PFSK-1 (cell line): ENCODE results near the gene NUDT13.

Source experiments
- FOXP2 ChIP-seq: optimal IDR thresholded peaks from 2 replicates; pipeline ENCODE3; 2011; ENCODE audit warnings: borderline replicate concordance, control low read depth, inconsistent platforms; ENCODE audit not compliant: insufficient read depth; ENCODE audit errors: extremely low read length, extremely low read depth
- POLR2AphosphoS5 ChIP-seq: IDR thresholded peaks from 2 replicates; pipeline ENCODE4 v1.6.1; 2012; ENCODE audit warnings: low read depth, mild to moderate bottlenecking, control low read depth, low read length, moderate library complexity
- REST ChIP-seq, 2 experiments: IDR thresholded peaks; 2 replicates each; pipeline versions ENCODE4 v1.6.1 to v1.8.0; 2011 to 2012; ENCODE audit warnings: low read depth in 2 of 2, low read length in 2 of 2, control low read depth in 1 of 2, inconsistent platforms in 1 of 2, mild to moderate bottlenecking in 1 of 2, moderate library complexity in 1 of 2; ENCODE audit not compliant: insufficient read depth in 1 of 2
- SIN3A ChIP-seq: IDR thresholded peaks from 2 replicates; pipeline ENCODE4 v1.6.1; 2012; ENCODE audit warnings: mild to moderate bottlenecking, low read length, moderate library complexity, borderline replicate concordance; ENCODE audit not compliant: insufficient read depth
- TAF1 ChIP-seq: IDR thresholded peaks from 2 replicates; pipeline ENCODE4 v1.6.1; 2012; ENCODE audit warnings: low read length, control low read depth, borderline replicate concordance; ENCODE audit not compliant: insufficient read depth

The NUDT13 gene

GRCh38 chr10:73099141-73099540 is 11.1 kb upstream of the NUDT13 start:
- TF ChIP-seq FOXP2 = no peak
- no peak for TF ChIP-seq SIN3A
- no peak for TF ChIP-seq POLR2AphosphoS5
- no peak for TF ChIP-seq REST (IDR thresholded peaks at IDR 0.05; ENCODE audit: insufficient read depth in 1 of 2, low read depth in 2 of 2, low read length in 2 of 2)

- TF ChIP-seq POLR2AphosphoS5 = no peak
- no peak for TF ChIP-seq SIN3A
- no peak for TF ChIP-seq REST (IDR thresholded peaks at IDR 0.05; ENCODE audit: insufficient read depth in 1 of 2, low read depth in 2 of 2, low read length in 2 of 2)
- TF ChIP-seq TAF1 = no peak
- no peak for TF ChIP-seq FOXP2
These were observed 4.0 kb upstream of the NUDT13 start for GRCh38 chr10:73106301-73106700.

GRCh38 chr10:73113551-73113950 is 3.3 kb downstream of the NUDT13 start:
- TF ChIP-seq POLR2AphosphoS5 (no peak), REST (IDR thresholded peaks at IDR 0.05; ENCODE audit: insufficient read depth in 1 of 2, low read depth in 2 of 2, low read length in 2 of 2) (no peak), FOXP2 (no peak), SIN3A (no peak)

- no peak for TF ChIP-seq FOXP2
- no peak for TF ChIP-seq TAF1
- TF ChIP-seq SIN3A = no peak
- no peak for TF ChIP-seq REST (IDR thresholded peaks at IDR 0.05; ENCODE audit: insufficient read depth in 1 of 2, low read depth in 2 of 2, low read length in 2 of 2)
- no peak for TF ChIP-seq POLR2AphosphoS5
These were observed 5.8 kb downstream of the NUDT13 start for GRCh38 chr10:73116017-73116416.

GRCh38 chr10:73117976-73118743 is 7.9 kb downstream of the NUDT13 start:
- TF ChIP-seq FOXP2 (no peak), POLR2AphosphoS5 (no peak), REST (IDR thresholded peaks at IDR 0.05; ENCODE audit: insufficient read depth in 1 of 2, low read depth in 2 of 2, low read length in 2 of 2) (no peak), TAF1 (no peak), SIN3A (no peak)
